NCI-H748 (cell line): ENCODE results near the gene AP3S1.
A peak's percentile ranks its signal among the peaks of the same experiment; 100 is the strongest.
"Not testable (repeated sequence)": the region's sequence is repeated elsewhere in the genome, so short reads cannot be mapped to it uniquely, and the experiment has no call there.

Source experiments
- DNase-seq: peaks from one replicate; lab custom pipeline; 2025; ENCODE audit not compliant: unreplicated experiment; lab: John Stamatoyannopoulos, UW

Gene AP3S1

GRCh38 chr5:115824983-115825382, 16.8 kb upstream of the AP3S1 start:
- DNase-seq = not testable (repeated sequence)

GRCh38 chr5:115825948-115826347, 15.8 kb upstream of the AP3S1 start:
- DNase-seq = no peak

- DNase-seq = no peak
Measured at GRCh38 chr5:115829913-115830312, 11.8 kb upstream of the AP3S1 start.

GRCh38 chr5:115831163-115831768, 10.5 kb upstream of the AP3S1 start:
- peak; percentile 30 for DNase-seq

- DNase-seq = no peak
Measured at GRCh38 chr5:115835481-115835880, 6.3 kb upstream of the AP3S1 start.

GRCh38 chr5:115838885-115839518, 2.7 kb upstream of the AP3S1 start:
- DNase-seq = peak; percentile 59

- DNase-seq = no peak
Measured at GRCh38 chr5:115840873-115841272, 862 bp upstream of the AP3S1 start.

GRCh38 chr5:115842089-115842935, 577 bp downstream of the AP3S1 start:
- peak; percentile 82 for DNase-seq

GRCh38 chr5:115842952-115843351, 1.2 kb downstream of the AP3S1 start:
- no peak for DNase-seq

- DNase-seq = no peak
Measured at GRCh38 chr5:115843444-115844130, 1.9 kb downstream of the AP3S1 start.

GRCh38 chr5:115844321-115844817, 2.6 kb downstream of the AP3S1 start:
- DNase-seq = no peak

- no peak for DNase-seq
Measured at GRCh38 chr5:115847290-115847689, 5.6 kb downstream of the AP3S1 start.

GRCh38 chr5:115849258-115849798, 7.6 kb downstream of the AP3S1 start:
- DNase-seq = no peak

GRCh38 chr5:115850744-115851416, 9.1 kb downstream of the AP3S1 start:
- no peak for DNase-seq

GRCh38 chr5:115854139-115854538, 12.4 kb downstream of the AP3S1 start:
- no peak for DNase-seq

- DNase-seq = no peak
Measured at GRCh38 chr5:115855959-115856358, 14.2 kb downstream of the AP3S1 start.

- no peak for DNase-seq
Measured at GRCh38 chr5:115857057-115857479, 15.3 kb downstream of the AP3S1 start.

GRCh38 chr5:115857626-115858349, 16.1 kb downstream of the AP3S1 start:
- DNase-seq = no peak

- DNase-seq = no peak
Measured at GRCh38 chr5:115858396-115858795, 16.7 kb downstream of the AP3S1 start.

GRCh38 chr5:115859378-115859777, 17.6 kb downstream of the AP3S1 start:
- no peak for DNase-seq
